IMR-90 (cell line): ENCODE results near the gene CDHR3. TPM values are rescaled to one million over a fixed set of nuclear protein-coding genes. Genes with fewer than 3 reads are reported as not detected.

Source experiments
- ATAC-seq: fragments of 200-7000 bp; cut with Tn5 transposase; 2 replicates; pipeline ENCODE4 v1.9.1; 2020; ENCODE audit warnings: low read depth, mild to moderate bottlenecking, moderate library complexity
- BruUV-seq: library from RNA; stranded (reverse); fragments of 400-500 nt; replicated peaks from 2 replicates; lab custom pipeline; 2021; lab: Mats Ljungman, UMichigan
- CTCF ChIA-PET: fragments of 300-600 bp; formaldehyde crosslinking; extraction: SDS; loops from one replicate; lab custom pipeline; 2021; ENCODE audit warnings: antibody characterized with exemption; lab: Yijun Ruan, JAX
- POLR2A ChIA-PET: fragments of 300-600 bp; sonication (Branson Sonifier 250); formaldehyde crosslinking; loops from one replicate; lab custom pipeline; 2022; ENCODE audit warnings: antibody characterized with exemption; ENCODE audit not compliant: unreplicated experiment; lab: Charles Lee
- DNase-seq: peaks from one replicate; pipeline ENCODE4 v3.0.0; 2013
- H2AFZ ChIP-seq: replicated peaks from 2 replicates; pipeline ENCODE3; 2013; ENCODE audit warnings: low read length, mild to moderate bottlenecking; ENCODE audit not compliant: poor library complexity
- H2AK5ac ChIP-seq: 2 replicates; pipeline ENCODE4 v1.6.1; 2013; ENCODE audit warnings: low read depth, low read length, inconsistent platforms
- H2AK9ac ChIP-seq: replicated peaks from 2 replicates; pipeline ENCODE3; 2013; ENCODE audit warnings: mild to moderate bottlenecking, low read depth, low read length, moderate library complexity; ENCODE audit not compliant: poor library complexity
- H2BK120ac ChIP-seq: 2 replicates; pipeline ENCODE4 v1.6.1; 2013; ENCODE audit warnings: low read depth, low read length, inconsistent platforms
- H2BK15ac ChIP-seq: 3 replicates; pipeline ENCODE4 v1.6.1; 2013; ENCODE audit warnings: low read depth, low read length, inconsistent platforms
- H2BK20ac ChIP-seq: 2 replicates; pipeline ENCODE4 v1.6.1; 2013; ENCODE audit warnings: low read depth, mild to moderate bottlenecking, inconsistent platforms, low read length, moderate library complexity
- H2BK5ac ChIP-seq: 2 replicates; pipeline ENCODE4 v1.6.1; 2013; ENCODE audit warnings: mild to moderate bottlenecking, low read depth, low read length, inconsistent platforms; ENCODE audit not compliant: poor library complexity, severe bottlenecking
- H3K14ac ChIP-seq: replicated peaks from 2 replicates; pipeline ENCODE4 v1.6.1; 2013; ENCODE audit warnings: low read depth, low read length, inconsistent platforms
- H3K18ac ChIP-seq: 2 replicates; pipeline ENCODE4 v1.6.1; 2013; ENCODE audit warnings: low read depth, low read length, control low read depth
- H3K23ac ChIP-seq: 2 replicates; pipeline ENCODE4 v1.6.1; 2013; ENCODE audit warnings: low read depth, low read length, inconsistent platforms
- H3K27ac ChIP-seq: 2 replicates; pipeline ENCODE4 v1.5.1; 2013; ENCODE audit warnings: mild to moderate bottlenecking, control low read depth, low read length; ENCODE audit not compliant: insufficient read depth
- H3K27me3 ChIP-seq: 2 replicates; pipeline ENCODE4 v1.6.1; 2013; ENCODE audit warnings: low read length; ENCODE audit not compliant: control insufficient read depth, insufficient read depth
- H3K36me3 ChIP-seq: 2 replicates; pipeline ENCODE4 v1.6.1; 2013; ENCODE audit warnings: low read length, mixed read lengths; ENCODE audit not compliant: control insufficient read depth, insufficient read depth
- H3K4ac ChIP-seq: 2 replicates; pipeline ENCODE4 v1.6.1; 2013; ENCODE audit warnings: low read depth, low read length, inconsistent platforms
- H3K4me1 ChIP-seq: 2 replicates; pipeline ENCODE4 v1.6.1; 2013; ENCODE audit warnings: low read length, mixed read lengths; ENCODE audit not compliant: control insufficient read depth, insufficient read depth
- H3K4me2 ChIP-seq: 2 replicates; pipeline ENCODE4 v1.6.1; 2013; ENCODE audit warnings: low read depth, mild to moderate bottlenecking, control low read depth, low read length, moderate library complexity
- H3K4me3 ChIP-seq: 2 replicates; pipeline ENCODE4 v1.5.1; 2013; ENCODE audit warnings: low read depth, mild to moderate bottlenecking, control low read depth, low read length, moderate library complexity; ENCODE audit not compliant: insufficient read depth
- H3K56ac ChIP-seq: 2 replicates; pipeline ENCODE4 v1.6.1; 2013; ENCODE audit warnings: low read length, inconsistent platforms; ENCODE audit not compliant: insufficient read depth; ENCODE audit errors: extremely low read depth
- H3K79me1 ChIP-seq, 2 experiments: 2 replicates each; pipeline ENCODE4 v1.6.1; 2013; ENCODE audit warnings: low read length in 2 of 2, inconsistent platforms in 1 of 2, low read depth in 1 of 2
- H3K9ac ChIP-seq: 2 replicates; pipeline ENCODE4 v1.6.1; 2013; ENCODE audit warnings: low read depth, low read length, control low read depth
- H3K9me1 ChIP-seq: 2 replicates; pipeline ENCODE4 v1.6.1; 2013; ENCODE audit warnings: low read length, inconsistent platforms; ENCODE audit not compliant: insufficient read depth
- H3K9me3 ChIP-seq: 2 replicates; pipeline ENCODE4 v1.6.1; 2013; ENCODE audit warnings: low read length; ENCODE audit not compliant: control insufficient read depth, insufficient read depth
- H4K20me1 ChIP-seq: 2 replicates; pipeline ENCODE4 v1.6.1; 2013; ENCODE audit warnings: low read length, inconsistent platforms; ENCODE audit not compliant: insufficient read depth
- H4K5ac ChIP-seq: 2 replicates; pipeline ENCODE4 v1.6.1; 2013; ENCODE audit warnings: mild to moderate bottlenecking, low read depth, low read length, control low read depth
- H4K8ac ChIP-seq, 2 experiments: 2 replicates each; pipeline ENCODE4 v1.6.1; 2013; ENCODE audit warnings: low read depth in 2 of 2, low read length in 2 of 2, control low read depth in 1 of 2, inconsistent platforms in 1 of 2
- H4K91ac ChIP-seq: 2 replicates; pipeline ENCODE4 v1.6.1; 2013; ENCODE audit warnings: low read depth, low read length, inconsistent platforms; ENCODE audit not compliant: insufficient read depth
- BHLHE40 ChIP-seq: fragments of 150-350 bp; IDR thresholded peaks from 2 replicates; pipeline ENCODE4 v1.6.1; 2016; ENCODE audit warnings: mild to moderate bottlenecking, low read depth, low read length
- CEBPB ChIP-seq: IDR thresholded peaks from 2 replicates; pipeline ENCODE4 v1.6.1; 2012; ENCODE audit warnings: low read depth, low read length, improper control_type of control experiment
- CHD1 ChIP-seq: IDR thresholded peaks from 2 replicates; pipeline ENCODE4 v1.6.1; 2012; ENCODE audit warnings: low read depth, low read length, improper control_type of control experiment
- CTCF ChIP-seq: conservative IDR thresholded peaks from 2 replicates; pipeline ENCODE4 v1.5.1; 2012; ENCODE audit warnings: mild to moderate bottlenecking, low read depth, low read length, improper control_type of control experiment
- MAFK ChIP-seq: IDR thresholded peaks from 2 replicates; pipeline ENCODE4 v1.6.1; 2012; ENCODE audit warnings: low read depth, low read length, improper control_type of control experiment
- MXI1 ChIP-seq: IDR thresholded peaks from 2 replicates; pipeline ENCODE4 v1.6.1; 2012; ENCODE audit warnings: low read depth, mild to moderate bottlenecking, low read length, moderate library complexity, borderline replicate concordance
- RAD21 ChIP-seq: IDR thresholded peaks from 2 replicates; pipeline ENCODE4 v1.6.1; 2012; ENCODE audit warnings: low read length, improper control_type of control experiment
- RFX5 ChIP-seq: IDR thresholded peaks from 2 replicates; pipeline ENCODE4 v1.8.0; 2012; ENCODE audit warnings: low read depth, mild to moderate bottlenecking, low read length, moderate library complexity
- WGBS, 2 experiments: methylation state at CpG; one replicate each; pipeline versions ENCODE4 v1.1.5 to v1.1.7; 2013; ENCODE audit warnings: missing lambda C conversion rate in 2 of 2; ENCODE audit not compliant: insufficient read length in 1 of 2; ENCODE audit errors: extremely low coverage in 2 of 2; 5-methylcytosine and 5-hydroxymethylcytosine counted together
- dilution Hi-C: fragments of 300-500 bp; cut with HindIII; formaldehyde crosslinking; loops from one replicate; pipeline ENCODE4 v1.14.3; 2018; ENCODE audit warnings: low sequenced_read_pairs; ENCODE audit not compliant: unreplicated experiment
- in situ Hi-C: fragments of 300-500 bp; cut with MboI; formaldehyde crosslinking; loops from 3 replicates; pipeline ENCODE4 v1.14.3; 2019; ENCODE audit warnings: low sequenced_read_pairs, inconsistent platforms, mixed read lengths
- intact Hi-C: fragments of 100-400 bp; cut with micrococcal nuclease; formaldehyde crosslinking; loops from 2 replicates; pipeline ENCODE4 v1.10.0; 2022
- polyA plus RNA-seq, 3 experiments: library from polyadenylated mRNA; depleted of rRNA; stranded (reverse); fragments of >200 nt; gene quantifications; 2 replicates each; pipeline ENCODE4 v1.2.3, GENCODE V29; 2012; ENCODE audit warnings: low replicate concordance in 1 of 3
- total RNA-seq: library from RNA; depleted of rRNA; stranded (reverse); fragments of >200 nt; gene quantifications from 2 replicates; pipeline ENCODE4 v1.2.3, GENCODE V29; 2012

The CDHR3 gene
- total and polyA plus RNA-seq, 2 of the 4 experiments (the other 2 are of a cell fraction), result 0.96 to 1.6 TPM

DNA sequence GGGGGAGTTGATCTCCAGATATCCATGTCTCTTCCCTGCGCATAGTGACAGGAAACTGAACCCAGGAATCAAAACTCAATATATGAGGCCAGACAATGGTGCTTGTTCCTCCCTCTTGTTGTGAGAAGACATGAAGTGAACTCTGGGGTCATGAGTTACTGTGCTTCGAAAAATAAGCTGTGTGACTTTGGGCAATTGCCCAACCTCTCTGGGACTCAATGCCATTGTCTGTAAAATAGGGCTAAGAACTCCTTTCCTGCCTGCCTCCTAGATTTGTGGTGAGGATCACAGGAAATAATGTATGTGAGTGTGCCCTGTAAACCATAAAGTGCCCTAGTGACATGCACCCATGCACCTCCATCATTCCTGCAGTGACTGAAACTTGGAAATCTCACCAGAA is 100.6 kb downstream of the CDHR3 start:
- no peak overlapping the region for H4K8ac ChIP-seq
- no peak overlapping the region for H2BK120ac ChIP-seq
- peaks cover 8% of the 10 kb centered on the region for H3K9me1 ChIP-seq
- in situ Hi-C loops, result no loop called here
- no peak overlapping the region for H3K4me2 ChIP-seq
- no peak for DNase-seq
- H2AK9ac ChIP-seq, result no peak overlapping the region
- H4K20me1 ChIP-seq, result no peaks in the 10 kb centered on the region
- no peak overlapping the region for H3K23ac ChIP-seq
- no CpG with 5 or more reads among the region's 2 CpGs for WGBS, 2 experiments
- no peak overlapping the region for H2BK15ac ChIP-seq
- dilution Hi-C loops, result no loop called here
- H3K36me3 ChIP-seq, result no peaks in the 10 kb centered on the region
- no peak overlapping the region for H3K18ac ChIP-seq
- no peak overlapping the region for H3K4me3 ChIP-seq
- ChIA-PET CTCF (no interaction called here), POLR2A (no interaction called here)
- H3K4me1 ChIP-seq, result peaks cover 7% of the 10 kb centered on the region; the same call in 1 of the 2 replicates
- no peak for ATAC-seq
- H3K14ac ChIP-seq, result no peak overlapping the region
- H3K4ac ChIP-seq, result no peak overlapping the region; the same call in 1 of the 2 replicates
- H4K5ac ChIP-seq, result no peak overlapping the region
- no peak overlapping the region for H3K9ac ChIP-seq
- H2AK5ac ChIP-seq, result no peak overlapping the region
- no TSS peak for BruUV-seq
- no peak overlapping the region for H3K56ac ChIP-seq
- intact Hi-C loops, result no loop called here
- no peak overlapping the region; the same call in 1 of the 2 replicates for H2BK20ac ChIP-seq
- no peak overlapping the region for H2AFZ ChIP-seq
- TF ChIP-seq RFX5 (no peak), CHD1 (no peak), CEBPB (no peak), MAFK (no peak), BHLHE40 (no peak), RAD21 (no peak), MXI1 (no peak), CTCF (no peak)
- no peaks in the 10 kb centered on the region for H3K9me3 ChIP-seq
- H3K27me3 ChIP-seq, result no peaks in the 10 kb centered on the region
- H3K27ac ChIP-seq, result no peak overlapping the region
- H3K79me1 ChIP-seq, result no peaks in the 10 kb centered on the region
- no peak overlapping the region for H4K91ac ChIP-seq
- H2BK5ac ChIP-seq, result no peak overlapping the region
